Transverse colon (tissue), 3 donors: Measurements from ENCODE around the gene VPS26C.

Experiments used
- CTCF ChIP-seq, 5 experiments: fragments of 200-600 bp in 3 of 5; fragments of 450-650 bp in 2 of 5; sonication (generic) in 3 of 5; IDR thresholded peaks; 1 replicate in 2 of 5; 2 replicates in 3 of 5; pipeline ENCODE4 v1.5.1; 2016 to 2017; ENCODE audit warnings: antibody characterized with exemption in 5 of 5, inconsistent platforms in 3 of 5, mild to moderate bottlenecking in 2 of 5, moderate library complexity in 1 of 5
- POLR2A ChIP-seq: fragments of 450-650 bp; IDR thresholded peaks from one replicate; pipeline ENCODE4 v1.6.1; 2016; ENCODE audit warnings: antibody characterized with exemption, mild to moderate bottlenecking, moderate library complexity

GRCh38 chr21:37202221-37203110 lies 64.7 kb downstream of the VPS26C start:
- TF ChIP-seq CTCF (IDR thresholded peaks at IDR 0.05) = no peak
- no peak for TF ChIP-seq POLR2A
